Chondrocyte (in vitro differentiated cells): ENCODE results near the gene CNTD1. TPM values are rescaled to one million over a fixed set of nuclear protein-coding genes. Genes with fewer than 3 reads are reported as not detected.

Experiments used
- DNase-seq: peaks from one replicate; pipeline ENCODE4 v3.0.0; 2021; ENCODE audit warnings: mixed read lengths, low spot score
- H3K27ac Mint-ChIP-seq: one replicate; pipeline ENCODE4 v1.8.0; 2021; ENCODE audit warnings: mild to moderate bottlenecking, moderate library complexity, mixed read lengths; ENCODE audit not compliant: unreplicated experiment
- H3K27me3 Mint-ChIP-seq: 2 replicates; pipeline ENCODE4 v1.8.0; 2021; ENCODE audit warnings: low read depth, mixed read lengths
- H3K36me3 Mint-ChIP-seq: 2 replicates; pipeline ENCODE4 v1.8.0; 2021; ENCODE audit warnings: low read depth, mixed read lengths
- H3K4me1 Mint-ChIP-seq: 2 replicates; pipeline ENCODE4 v1.8.0; 2021; ENCODE audit warnings: low read depth, mild to moderate bottlenecking, mixed read lengths
- H3K4me3 Mint-ChIP-seq: one replicate; pipeline ENCODE4 v1.8.0; 2021; ENCODE audit warnings: mild to moderate bottlenecking, moderate library complexity, mixed read lengths; ENCODE audit not compliant: unreplicated experiment
- H3K9me3 Mint-ChIP-seq: 2 replicates; pipeline ENCODE4 v1.8.0; 2021; ENCODE audit warnings: low read depth, mixed read lengths
- total RNA-seq: library from RNA; stranded (reverse); gene quantifications from 3 replicates; pipeline ENCODE4 v1.2.1, GENCODE V29; 2021
- TF ChIP-seq, protein P1 (sequence below): fragments of 200-600 bp; sonication (generic); IDR thresholded peaks from 2 replicates; pipeline ENCODE4 v1.5.0; 2021; ENCODE audit warnings: antibody characterized with exemption, mild to moderate bottlenecking, moderate library complexity

Gene CNTD1
- total RNA-seq, 1 donor from 2014 or later = not detected

DNA sequence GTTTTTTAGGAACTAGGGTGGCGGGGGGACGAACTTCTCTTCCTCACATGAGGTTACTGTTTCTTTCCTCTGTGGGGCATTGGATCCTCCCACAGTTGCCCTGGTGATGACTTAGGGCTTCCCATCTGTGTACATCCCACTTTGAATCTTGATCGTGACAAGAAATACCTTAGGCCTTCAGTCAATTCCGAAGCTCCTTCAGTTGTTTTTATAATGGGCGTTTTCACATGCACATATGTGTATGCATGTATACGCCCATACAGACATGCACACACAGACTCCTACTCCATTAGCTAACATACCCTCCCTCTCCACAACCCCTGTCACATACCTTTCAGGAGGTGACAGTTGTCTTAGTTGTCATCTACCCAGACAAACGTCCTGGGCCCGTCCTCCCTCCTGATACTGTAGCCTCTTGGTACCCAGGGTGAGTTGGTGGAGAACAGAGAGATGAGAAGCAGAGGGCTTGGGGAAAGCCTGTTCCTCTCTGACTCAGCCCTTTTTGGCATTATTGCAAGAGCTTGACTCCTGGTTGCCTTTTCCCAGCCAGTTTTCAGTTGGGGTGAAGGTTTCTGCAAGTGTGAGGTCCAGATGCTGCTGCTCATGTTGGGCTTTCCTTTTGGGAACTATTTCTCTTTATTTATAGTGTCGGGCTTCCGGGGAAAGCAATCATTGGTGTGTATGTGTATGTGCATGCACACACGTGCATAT, 43.5 kb downstream of the CNTD1 start:
- Mint-ChIP-seq H3K27me3 (no peaks in the 10 kb centered on the region), H3K27ac (peak overlapping the region; percentile 20), H3K4me3 (no peak overlapping the region), H3K36me3 (peaks cover 44% of the 10 kb centered on the region), H3K4me1 (peaks cover 19% of the 10 kb centered on the region), H3K9me3 (no peaks in the 10 kb centered on the region)
- DNase-seq = no peak
- TF ChIP-seq, protein P1, sequence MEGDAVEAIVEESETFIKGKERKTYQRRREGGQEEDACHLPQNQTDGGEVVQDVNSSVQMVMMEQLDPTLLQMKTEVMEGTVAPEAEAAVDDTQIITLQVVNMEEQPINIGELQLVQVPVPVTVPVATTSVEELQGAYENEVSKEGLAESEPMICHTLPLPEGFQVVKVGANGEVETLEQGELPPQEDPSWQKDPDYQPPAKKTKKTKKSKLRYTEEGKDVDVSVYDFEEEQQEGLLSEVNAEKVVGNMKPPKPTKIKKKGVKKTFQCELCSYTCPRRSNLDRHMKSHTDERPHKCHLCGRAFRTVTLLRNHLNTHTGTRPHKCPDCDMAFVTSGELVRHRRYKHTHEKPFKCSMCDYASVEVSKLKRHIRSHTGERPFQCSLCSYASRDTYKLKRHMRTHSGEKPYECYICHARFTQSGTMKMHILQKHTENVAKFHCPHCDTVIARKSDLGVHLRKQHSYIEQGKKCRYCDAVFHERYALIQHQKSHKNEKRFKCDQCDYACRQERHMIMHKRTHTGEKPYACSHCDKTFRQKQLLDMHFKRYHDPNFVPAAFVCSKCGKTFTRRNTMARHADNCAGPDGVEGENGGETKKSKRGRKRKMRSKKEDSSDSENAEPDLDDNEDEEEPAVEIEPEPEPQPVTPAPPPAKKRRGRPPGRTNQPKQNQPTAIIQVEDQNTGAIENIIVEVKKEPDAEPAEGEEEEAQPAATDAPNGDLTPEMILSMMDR = no peak

GRCh38 chr17:42843358-42843934, 44.8 kb downstream of the CNTD1 start:
- no peak for DNase-seq
- Mint-ChIP-seq H3K27ac (no peak overlapping the region), H3K36me3 (peaks cover 40% of the 10 kb centered on the region), H3K4me1 (peaks cover 22% of the 10 kb centered on the region), H3K4me3 (no peak overlapping the region), H3K27me3 (no peaks in the 10 kb centered on the region), H3K9me3 (no peaks in the 10 kb centered on the region)
- TF ChIP-seq, protein P1 = peak; percentile 92

DNA sequence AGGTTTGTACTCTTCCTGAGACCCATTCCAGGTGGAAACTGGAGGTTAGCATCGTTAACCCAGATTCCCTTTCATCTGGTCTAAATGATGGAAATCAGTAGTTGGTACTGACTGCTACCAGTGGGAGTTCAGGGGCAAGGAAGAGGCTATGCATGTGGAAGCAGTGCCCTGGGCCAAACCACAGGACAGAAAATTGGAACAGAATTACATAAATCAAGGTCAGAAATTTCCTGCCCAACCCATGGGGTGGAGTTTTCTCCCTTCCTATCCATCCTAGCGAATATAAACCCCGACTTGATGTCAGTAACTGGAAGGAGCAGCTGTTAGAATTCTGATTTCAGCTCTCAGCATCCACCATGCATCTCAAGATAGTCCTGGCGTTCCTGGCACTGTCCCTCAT, 45.6 kb downstream of the CNTD1 start, which contains the start of gene AOC2:
Gene AOC2, plus strand, starts transcription at position 310 of the 400 bp plus-strand sequence. Its CDS starts 47 bp downstream, at position 357.
- Mint-ChIP-seq H3K36me3 (peaks cover 32% of the 10 kb centered on the region), H3K4me1 (peaks cover 22% of the 10 kb centered on the region), H3K4me3 (no peak within 1 kb of the TSS), H3K27ac (no peak within 1 kb of the TSS), H3K27me3 (no peaks in the 10 kb centered on the region), H3K9me3 (no peaks in the 10 kb centered on the region)
- DNase-seq = no peak
- TF ChIP-seq, protein P1 = no peak

DNA sequence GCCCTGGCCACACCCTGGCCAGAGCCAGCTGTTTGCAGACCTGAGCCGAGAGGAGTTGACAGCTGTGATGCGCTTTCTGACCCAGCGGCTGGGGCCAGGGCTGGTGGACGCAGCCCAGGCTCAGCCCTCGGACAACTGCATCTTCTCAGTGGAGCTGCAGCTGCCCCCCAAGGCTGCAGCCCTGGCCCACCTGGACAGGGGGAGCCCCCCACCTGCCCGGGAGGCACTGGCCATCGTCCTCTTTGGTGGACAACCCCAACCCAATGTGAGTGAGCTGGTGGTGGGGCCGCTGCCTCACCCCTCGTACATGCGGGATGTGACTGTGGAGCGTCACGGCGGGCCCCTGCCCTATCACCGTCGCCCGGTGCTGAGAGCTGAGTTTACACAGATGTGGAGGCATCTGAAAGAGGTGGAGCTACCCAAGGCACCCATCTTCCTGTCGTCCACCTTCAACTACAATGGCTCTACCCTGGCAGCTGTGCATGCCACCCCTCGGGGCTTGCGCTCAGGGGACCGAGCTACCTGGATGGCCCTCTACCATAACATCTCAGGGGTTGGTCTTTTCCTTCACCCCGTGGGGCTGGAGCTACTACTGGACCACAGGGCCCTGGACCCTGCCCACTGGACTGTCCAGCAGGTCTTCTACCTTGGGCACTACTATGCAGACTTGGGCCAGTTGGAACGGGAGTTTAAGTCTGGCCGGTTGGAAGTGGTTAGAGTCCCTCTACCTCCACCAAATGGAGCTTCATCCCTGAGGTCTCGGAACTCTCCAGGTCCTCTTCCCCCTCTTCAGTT, 46.3 kb downstream of the CNTD1 start:
- H3K4me3 Mint-ChIP-seq = no peak overlapping the region
- H3K36me3 Mint-ChIP-seq = peaks cover 28% of the 10 kb centered on the region
- DNase-seq = no peak
- H3K27ac Mint-ChIP-seq = no peak overlapping the region
- TF ChIP-seq, protein P1 = no peak
- peaks cover 25% of the 10 kb centered on the region for H3K4me1 Mint-ChIP-seq
- no peaks in the 10 kb centered on the region for H3K9me3 Mint-ChIP-seq
- H3K27me3 Mint-ChIP-seq = no peaks in the 10 kb centered on the region

DNA sequence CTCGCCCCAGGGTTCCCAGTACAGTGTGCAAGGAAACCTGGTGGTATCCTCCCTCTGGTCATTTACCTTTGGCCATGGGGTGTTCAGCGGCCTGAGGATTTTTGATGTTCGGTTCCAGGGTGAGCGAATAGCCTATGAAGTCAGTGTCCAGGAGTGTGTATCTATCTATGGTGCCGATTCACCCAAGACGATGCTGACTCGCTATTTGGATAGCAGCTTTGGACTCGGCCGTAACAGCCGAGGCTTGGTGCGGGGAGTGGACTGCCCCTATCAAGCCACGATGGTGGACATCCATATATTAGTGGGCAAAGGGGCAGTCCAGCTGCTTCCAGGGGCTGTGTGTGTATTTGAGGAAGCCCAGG, 46.9 kb downstream of the CNTD1 start:
- Mint-ChIP-seq H3K4me1 (peaks cover 29% of the 10 kb centered on the region), H3K36me3 (peaks cover 27% of the 10 kb centered on the region), H3K27ac (no peak overlapping the region), H3K9me3 (no peaks in the 10 kb centered on the region), H3K4me3 (no peak overlapping the region), H3K27me3 (no peaks in the 10 kb centered on the region)
- no peak for DNase-seq
- TF ChIP-seq, protein P1 = no peak
